A204.1 (cell line): Measurements from ENCODE around the gene ZBTB3.
"Not testable (repeated sequence)": the region's sequence is repeated elsewhere in the genome, so short reads cannot be mapped to it uniquely, and the experiment has no call there.

ENCODE experiments used
- FAIRE-seq: peaks from 2 replicates; lab custom pipeline; 2012; peaks lifted over from hg19 to GRCh38; lab: Jason Lieb, UNC

Gene ZBTB3

GRCh38 chr11:62757846-62758788 lies 4.2 kb upstream of the ZBTB3 start:
- FAIRE-seq, result no peak

DNA sequence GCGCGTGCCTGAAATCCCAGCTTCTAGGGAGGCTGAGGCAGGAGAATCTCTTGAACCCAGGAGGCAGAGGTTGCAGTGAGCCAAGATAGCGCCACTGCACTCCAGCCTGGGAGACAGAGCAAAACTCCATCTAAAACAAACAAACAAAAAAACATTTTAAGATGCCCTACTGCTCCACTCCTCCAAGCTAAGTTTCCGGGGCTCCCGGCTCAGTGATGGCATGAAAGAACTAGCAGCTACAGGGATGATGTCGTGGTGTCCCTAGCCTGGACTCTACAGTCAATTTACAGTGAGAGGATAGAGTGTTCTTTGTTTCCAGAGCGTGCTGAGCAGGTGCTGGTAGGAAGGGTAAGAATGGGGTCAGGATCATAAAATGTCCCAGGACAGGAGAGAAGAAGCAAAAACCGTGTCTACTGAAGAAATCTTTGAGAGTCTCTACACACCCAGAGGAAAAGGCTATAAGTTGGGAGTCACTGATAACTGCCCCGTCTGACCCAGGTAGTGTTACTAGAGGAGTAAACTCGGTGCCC lies 1.2 kb upstream of the ZBTB3 start:
- no peak for FAIRE-seq

DNA sequence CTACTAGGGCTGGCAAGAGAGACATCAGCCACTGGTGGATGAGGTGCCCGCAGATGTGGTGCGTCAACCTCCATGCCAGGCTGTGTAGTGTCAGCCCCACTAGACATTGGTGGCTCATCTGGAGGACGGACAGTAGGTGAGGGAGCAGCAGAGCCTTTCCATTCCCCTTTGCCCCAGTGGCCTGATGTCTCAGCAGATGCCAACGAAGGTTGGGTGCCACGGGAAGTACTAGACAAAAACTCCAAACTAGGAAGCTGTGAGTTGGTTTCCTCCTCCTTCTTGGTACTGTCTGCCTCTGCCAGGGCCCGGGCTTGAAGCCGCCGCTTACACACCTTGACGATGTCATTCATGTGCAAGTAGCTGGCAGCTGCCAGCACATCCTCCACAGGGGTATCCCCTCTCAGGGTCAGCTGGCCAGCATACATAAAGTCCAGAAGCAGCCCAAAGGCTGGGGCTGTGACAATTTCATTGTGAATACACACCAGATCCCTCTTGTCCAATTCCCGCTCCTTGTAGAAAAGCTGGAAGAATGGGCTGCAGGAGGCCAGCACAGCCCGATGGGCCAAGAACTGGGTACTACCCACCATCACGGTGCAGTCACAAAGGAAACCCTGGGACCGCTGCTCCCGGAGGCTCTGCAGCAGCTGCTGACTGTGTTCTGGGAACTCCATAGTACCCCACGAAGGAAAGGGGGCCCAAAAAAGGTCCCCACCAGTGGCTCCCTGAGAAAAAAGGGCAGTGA lies 795 bp downstream of the ZBTB3 start:
- no peak for FAIRE-seq

DNA sequence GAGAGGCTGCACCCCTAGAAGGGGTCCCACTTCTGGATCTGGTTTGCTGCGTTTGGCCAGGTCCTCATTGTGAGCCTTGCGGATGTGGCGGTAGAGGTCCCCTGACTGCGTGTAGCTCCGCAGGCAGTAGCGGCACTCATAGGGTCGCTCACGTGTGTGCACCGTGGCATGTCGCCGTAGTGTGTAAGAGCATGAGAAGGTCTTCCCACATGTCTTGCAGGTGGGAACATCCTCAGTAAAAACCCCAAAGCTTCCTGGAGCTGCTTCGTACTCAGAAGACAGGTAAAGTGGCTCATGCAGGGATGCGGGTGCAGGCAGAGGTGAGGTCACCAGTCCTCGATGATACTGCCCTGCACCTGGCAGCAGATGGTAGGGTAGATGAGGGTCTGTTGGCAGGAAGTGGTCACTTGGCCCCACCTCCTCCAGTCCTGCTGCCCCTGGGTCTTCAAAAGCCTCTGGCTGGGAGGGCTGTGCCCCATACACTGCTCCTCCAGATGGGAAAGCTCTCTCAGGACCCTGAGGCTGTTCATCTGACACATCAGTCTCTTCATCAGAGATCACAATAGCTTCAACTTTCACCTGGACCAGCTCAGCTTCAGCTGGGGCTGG lies 1.7 kb downstream of the ZBTB3 start:
- no peak for FAIRE-seq

DNA sequence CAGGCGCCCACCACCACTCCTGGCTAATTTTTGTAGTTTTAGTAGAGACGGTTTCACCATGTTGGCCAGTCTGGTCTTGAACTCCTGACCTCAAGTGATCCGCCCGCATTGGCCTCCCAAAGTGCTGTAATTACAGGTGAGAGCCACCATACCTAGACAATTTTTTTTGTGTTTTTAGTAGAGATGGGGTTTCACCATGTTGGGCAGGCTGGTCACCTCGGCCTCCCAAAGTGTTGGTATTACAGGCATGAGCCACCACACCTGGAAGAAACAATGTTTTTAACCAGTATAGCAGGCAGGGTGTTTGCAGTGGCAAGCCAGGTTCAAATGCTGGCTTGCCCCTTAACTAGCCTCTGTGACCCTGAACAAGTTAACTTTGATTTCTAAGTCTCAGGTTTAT lies 4.0 kb downstream of the ZBTB3 start:
- FAIRE-seq, result not testable (repeated sequence)

DNA sequence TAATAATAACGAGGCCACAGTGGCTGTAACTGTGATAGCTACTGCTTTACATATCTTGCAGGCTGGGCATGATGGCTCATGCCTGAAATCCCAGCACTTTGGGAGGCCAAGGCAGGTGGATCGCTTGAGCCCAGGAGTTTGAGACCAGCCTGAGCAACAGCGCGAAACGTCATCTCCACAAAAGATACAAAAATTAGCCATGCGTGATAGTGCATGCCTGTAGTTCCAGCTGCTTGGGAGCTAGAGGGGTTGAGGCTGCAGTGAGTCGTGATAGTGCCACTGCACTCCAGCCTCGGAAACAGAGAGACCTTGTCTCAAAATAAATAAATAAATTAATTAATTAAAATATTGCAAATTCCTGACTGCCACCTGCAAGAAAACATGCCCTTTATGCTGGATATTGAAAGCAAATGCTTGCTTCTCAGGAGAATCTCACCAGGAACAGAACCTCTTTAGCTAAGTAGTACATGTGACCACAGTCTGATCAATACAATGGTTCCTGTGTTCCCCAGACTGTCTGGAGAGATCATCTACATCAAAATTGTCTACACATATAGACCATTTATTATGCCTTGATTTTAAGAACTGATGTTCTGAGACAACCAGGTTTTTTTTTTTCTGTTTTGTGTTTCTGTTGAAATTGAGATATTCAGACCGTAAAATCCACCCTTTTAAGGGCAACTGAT lies 6.3 kb downstream of the ZBTB3 start:
- FAIRE-seq, result no peak

GRCh38 chr11:62737196-62737595 lies 16.8 kb downstream of the ZBTB3 start:
- no peak for FAIRE-seq

DNA sequence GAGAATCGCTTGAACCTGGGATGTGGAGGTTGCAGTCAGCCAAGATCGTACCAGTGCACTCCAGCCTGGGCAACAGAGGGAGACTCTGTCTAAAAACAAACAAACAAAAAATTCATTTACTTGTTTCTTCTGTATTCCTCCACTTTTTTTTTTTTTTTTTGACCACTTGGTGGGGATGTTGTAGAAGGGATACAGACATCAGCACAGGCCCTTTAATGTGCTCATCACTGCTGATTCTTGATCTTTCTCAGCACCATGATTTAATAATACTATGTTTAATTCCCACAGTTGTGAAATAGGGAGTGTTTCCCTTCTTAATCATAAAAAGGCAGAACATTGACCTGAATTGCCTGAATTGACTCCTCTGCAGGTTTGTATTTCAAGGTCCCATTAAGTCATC lies 21.1 kb downstream of the ZBTB3 start:
- FAIRE-seq, result peak; percentile 61

GRCh38 chr11:62730076-62730475 lies 23.9 kb downstream of the ZBTB3 start:
- FAIRE-seq, result not testable (repeated sequence)

- peak; percentile 27 for FAIRE-seq
Measured at GRCh38 chr11:62728171-62728988, 25.6 kb downstream of the ZBTB3 start, which contains the start of gene TTC9C. Gene TTC9C, plus strand, starts transcription at chr11:62728486. Its CDS starts 363 bp downstream, at chr11:62728849.

DNA sequence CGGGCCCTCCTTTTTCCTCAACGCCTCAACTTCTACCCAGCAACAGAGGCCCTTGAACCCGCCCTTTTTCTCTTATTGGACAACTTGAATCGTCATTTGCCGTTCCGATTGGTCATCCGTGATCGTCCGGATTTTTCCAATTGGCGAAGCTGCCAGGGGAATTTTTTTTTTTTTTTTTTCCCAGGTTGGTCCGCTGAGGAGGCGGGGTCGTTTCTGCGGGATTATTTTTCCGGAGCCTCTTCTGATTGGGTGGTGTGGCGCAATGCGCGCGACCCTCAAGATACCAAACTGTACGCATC lies 26.1 kb downstream of the ZBTB3 start:
- peak; percentile 97 for FAIRE-seq

GRCh38 chr11:62727165-62727871 lies 26.6 kb downstream of the ZBTB3 start, which contains the start of gene HNRNPUL2:
Gene HNRNPUL2, minus strand, starts transcription at chr11:62727457. Its CDS starts 301 bp downstream, at chr11:62727156.
- FAIRE-seq, result peak; percentile 93

DNA sequence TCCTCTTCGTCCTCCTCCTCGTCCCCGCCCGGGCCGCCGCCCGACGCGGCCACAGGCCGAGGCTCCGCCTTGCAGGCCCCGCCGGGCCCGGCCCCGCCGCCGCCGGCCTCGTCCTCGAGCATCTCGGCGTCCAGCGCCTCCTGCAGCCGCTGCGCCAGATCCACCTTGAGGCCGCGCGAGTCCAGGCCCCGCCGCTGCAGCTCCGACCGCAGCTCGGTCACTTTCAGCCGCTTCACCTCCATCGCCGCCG lies 27.1 kb downstream of the ZBTB3 start:
- no peak for FAIRE-seq

DNA sequence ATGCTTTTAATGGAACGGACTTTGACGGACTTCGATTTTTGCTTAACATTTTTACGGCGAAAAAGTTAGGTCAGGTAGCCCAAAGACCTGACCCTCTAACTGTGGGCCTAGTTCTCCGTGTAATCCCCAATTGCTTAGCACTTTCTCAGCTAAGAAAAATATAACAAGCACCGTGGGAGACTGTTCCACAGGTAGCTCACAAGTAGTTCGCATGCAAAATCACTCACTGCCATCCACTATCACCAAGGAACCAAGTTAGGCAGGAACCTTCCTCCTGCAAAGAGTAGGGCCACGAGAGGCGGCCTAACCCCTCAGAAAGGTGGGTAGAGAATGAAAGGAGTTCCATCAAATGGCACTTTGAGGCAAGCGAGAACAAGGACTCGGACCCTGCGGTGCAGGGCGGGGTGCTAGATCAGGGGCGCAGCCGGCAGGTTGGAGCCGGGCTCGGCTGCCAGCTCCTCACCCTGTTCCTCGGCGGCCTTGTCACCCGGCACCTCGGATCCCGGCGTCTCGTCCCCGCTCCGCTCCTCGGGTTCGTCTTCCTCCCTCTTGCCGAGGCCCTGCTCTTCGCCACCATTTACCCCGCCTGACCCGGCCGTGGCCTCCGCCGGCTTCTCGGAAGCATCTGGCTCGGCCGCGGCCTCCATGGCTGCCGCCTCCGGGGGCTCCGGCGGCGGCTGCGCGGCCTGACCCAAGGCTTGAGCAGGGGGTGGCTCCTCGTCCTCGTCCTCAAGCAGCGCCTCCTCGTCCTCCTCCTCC lies 27.6 kb downstream of the ZBTB3 start:
- FAIRE-seq, result no peak

DNA sequence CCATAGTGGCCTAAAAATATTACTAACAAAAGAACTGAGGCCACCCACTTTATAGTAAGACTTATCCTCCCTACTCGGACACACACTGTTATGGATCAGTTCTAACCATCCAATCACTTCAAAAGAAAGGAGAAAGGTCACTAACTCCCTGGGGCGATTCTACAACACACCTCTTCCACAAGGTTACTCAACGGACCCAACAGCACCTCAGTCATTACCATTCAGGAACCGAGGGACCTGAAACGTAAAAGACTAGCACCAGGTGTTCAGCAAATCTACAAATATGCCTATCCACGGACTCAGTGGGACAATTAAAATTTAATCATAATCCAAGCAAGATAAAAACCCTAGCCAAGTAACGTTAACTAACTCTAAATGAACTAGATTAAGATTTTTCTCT lies 28.3 kb downstream of the ZBTB3 start:
- no peak for FAIRE-seq

GRCh38 chr11:62724171-62724570 lies 29.8 kb downstream of the ZBTB3 start:
- no peak for FAIRE-seq

- FAIRE-seq, result no peak
Measured at GRCh38 chr11:62721994-62722393, 32.0 kb downstream of the ZBTB3 start.

DNA sequence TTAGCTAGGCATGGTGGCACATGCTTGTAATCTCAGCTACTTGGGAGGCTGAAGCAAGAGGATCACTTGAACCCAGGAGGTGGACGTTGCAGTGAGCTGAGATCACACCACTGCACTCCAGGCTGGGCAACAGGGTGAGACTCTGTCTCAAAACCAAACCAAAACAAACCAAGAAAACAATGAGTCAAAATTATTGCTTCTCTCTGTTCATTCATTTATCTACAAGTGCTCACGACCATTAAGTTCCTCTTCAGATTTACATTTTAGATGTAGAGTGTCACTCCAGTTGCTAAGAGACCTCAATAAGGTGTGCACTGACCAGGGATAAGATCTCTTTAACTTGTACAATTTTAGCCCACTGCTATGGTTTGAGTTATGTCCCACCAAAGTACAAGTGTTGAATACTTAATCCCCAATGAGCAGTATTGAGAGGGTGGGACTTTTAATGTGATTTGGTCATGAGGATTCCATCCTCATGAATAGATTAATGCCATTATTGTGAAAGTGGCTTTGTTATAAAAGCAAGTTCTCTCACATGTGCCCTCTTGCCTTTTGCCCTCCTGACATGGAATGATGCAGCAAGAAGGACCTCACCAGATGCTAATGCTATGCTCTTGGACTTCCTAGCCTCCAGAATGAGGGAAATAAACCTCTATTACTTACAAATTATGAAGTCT lies 34.5 kb downstream of the ZBTB3 start:
- no peak for FAIRE-seq

- FAIRE-seq, result no peak
Measured at GRCh38 chr11:62716816-62717215, 37.1 kb downstream of the ZBTB3 start.

DNA sequence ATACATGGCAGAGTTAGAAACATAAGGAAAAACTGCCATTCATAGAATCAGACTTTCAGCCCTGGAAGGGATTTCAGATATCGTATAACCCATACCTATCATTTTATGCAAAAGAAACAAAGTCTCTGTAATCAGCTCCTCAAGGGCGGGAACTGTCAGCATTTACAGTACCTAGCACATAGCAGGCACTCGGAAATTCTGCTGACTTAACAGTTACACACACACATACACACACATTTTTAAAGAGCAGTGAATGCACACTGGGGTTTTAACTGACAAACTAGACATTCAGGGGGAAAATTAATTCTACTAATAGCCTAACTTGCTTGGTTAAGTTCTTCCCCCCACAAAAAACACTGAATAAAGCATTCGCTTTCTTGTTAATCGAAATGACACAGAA lies 37.8 kb downstream of the ZBTB3 start:
- no peak for FAIRE-seq
